C1 segment of cervical spinal cord (tissue), 14 donors: ENCODE results near the gene CENPN.
A peak's percentile ranks its signal among the peaks of the same experiment; 100 is the strongest.

Experiments
- DNase-seq, 14 donors: peaks; one replicate each; lab custom pipeline; 2025; lab: John Stamatoyannopoulos, UW

CENPN gene

GRCh38 chr16:80991792-80992430 lies 15.1 kb upstream of the CENPN start:
- DNase-seq: no peak

GRCh38 chr16:80992676-80993293 lies 14.2 kb upstream of the CENPN start:
- DNase-seq: no peak

GRCh38 chr16:80993307-80993706 lies 13.7 kb upstream of the CENPN start:
- peak in 1 of 14 donors; percentile 13 for DNase-seq

GRCh38 chr16:80993834-80994233 lies 13.2 kb upstream of the CENPN start:
- DNase-seq: no peak

GRCh38 chr16:80994451-80994850 lies 12.6 kb upstream of the CENPN start:
- DNase-seq: no peak

- no peak for DNase-seq
Measured at GRCh38 chr16:80996688-80997138, 10.3 kb upstream of the CENPN start.

GRCh38 chr16:80997139-80997798 lies 9.7 kb upstream of the CENPN start:
- DNase-seq: no peak

- no peak for DNase-seq
Measured at GRCh38 chr16:80997964-80998620, 8.9 kb upstream of the CENPN start.

GRCh38 chr16:81000873-81001272 lies 6.1 kb upstream of the CENPN start:
- DNase-seq: no peak

GRCh38 chr16:81001330-81001729 lies 5.7 kb upstream of the CENPN start:
- DNase-seq: no peak

GRCh38 chr16:81003064-81003463 lies 4.0 kb upstream of the CENPN start:
- no peak for DNase-seq

- no peak for DNase-seq
Measured at GRCh38 chr16:81003610-81004460, 3.2 kb upstream of the CENPN start.

GRCh38 chr16:81004646-81005353 lies 2.2 kb upstream of the CENPN start:
- peak in 2 of 14 donors; percentile 15 to 17 for DNase-seq

GRCh38 chr16:81005610-81006161 lies 1.3 kb upstream of the CENPN start:
- DNase-seq: peak in 2 of 14 donors; percentile 11 to 13

- peak in 7 of 14 donors; percentile 40 to 81 (median 74) for DNase-seq
Measured at GRCh38 chr16:81006211-81006812, 702 bp upstream of the CENPN start.

- DNase-seq: no peak
Measured at GRCh38 chr16:81008505-81008789, 1.4 kb downstream of the CENPN start.

- no peak for DNase-seq
Measured at GRCh38 chr16:81012974-81013373, 6.0 kb downstream of the CENPN start.

- no peak for DNase-seq
Measured at GRCh38 chr16:81014672-81015071, 7.7 kb downstream of the CENPN start.

GRCh38 chr16:81018496-81018895 lies 11.5 kb downstream of the CENPN start:
- peak in 9 of 14 donors; percentile 7 to 50 (median 29) for DNase-seq

- DNase-seq: no peak
Measured at GRCh38 chr16:81026429-81026828, 19.4 kb downstream of the CENPN start.
